Measurements from ENCODE around the gene ZNRF2.
"Not testable (repeated sequence)": the region's sequence is repeated elsewhere in the genome, so short reads cannot be mapped to it uniquely, and the experiment has no call there.

DNA sequence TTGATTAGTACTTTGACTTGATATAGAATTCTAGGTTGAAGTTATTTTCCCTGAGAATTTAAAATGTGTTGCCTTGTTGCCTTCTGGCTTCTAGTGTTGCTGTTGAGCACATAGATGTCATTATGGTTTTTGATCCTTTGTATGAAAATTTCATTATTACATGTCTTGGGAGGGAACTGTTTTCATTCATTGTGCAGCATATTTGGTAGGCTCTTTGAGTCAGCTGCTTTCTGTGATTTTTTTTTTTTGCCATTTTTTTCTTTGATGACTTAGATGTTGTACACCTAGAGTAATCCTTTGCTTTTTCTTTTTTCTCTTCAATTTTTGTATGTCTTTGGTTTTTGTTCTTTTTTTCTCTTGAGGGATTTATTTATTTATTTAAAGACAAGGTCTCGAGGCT lies 13.1 kb downstream of the ZNRF2 start:
- TF ChIP-seq, protein P1, sequence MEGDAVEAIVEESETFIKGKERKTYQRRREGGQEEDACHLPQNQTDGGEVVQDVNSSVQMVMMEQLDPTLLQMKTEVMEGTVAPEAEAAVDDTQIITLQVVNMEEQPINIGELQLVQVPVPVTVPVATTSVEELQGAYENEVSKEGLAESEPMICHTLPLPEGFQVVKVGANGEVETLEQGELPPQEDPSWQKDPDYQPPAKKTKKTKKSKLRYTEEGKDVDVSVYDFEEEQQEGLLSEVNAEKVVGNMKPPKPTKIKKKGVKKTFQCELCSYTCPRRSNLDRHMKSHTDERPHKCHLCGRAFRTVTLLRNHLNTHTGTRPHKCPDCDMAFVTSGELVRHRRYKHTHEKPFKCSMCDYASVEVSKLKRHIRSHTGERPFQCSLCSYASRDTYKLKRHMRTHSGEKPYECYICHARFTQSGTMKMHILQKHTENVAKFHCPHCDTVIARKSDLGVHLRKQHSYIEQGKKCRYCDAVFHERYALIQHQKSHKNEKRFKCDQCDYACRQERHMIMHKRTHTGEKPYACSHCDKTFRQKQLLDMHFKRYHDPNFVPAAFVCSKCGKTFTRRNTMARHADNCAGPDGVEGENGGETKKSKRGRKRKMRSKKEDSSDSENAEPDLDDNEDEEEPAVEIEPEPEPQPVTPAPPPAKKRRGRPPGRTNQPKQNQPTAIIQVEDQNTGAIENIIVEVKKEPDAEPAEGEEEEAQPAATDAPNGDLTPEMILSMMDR (optimal IDR thresholded peaks at IDR 0.05 in 1 of 3, IDR thresholded peaks at IDR 0.05 in 1 of 3, conservative IDR thresholded peaks at IDR 0.05 in 1 of 3; ENCODE audit: extremely low read depth in 1 of 3, insufficient read depth in 2 of 3, low read length in 3 of 3), result not testable (repeated sequence)
- TF ChIP-seq EZH2 (IDR thresholded peaks at IDR 0.05; ENCODE audit: low read length), result not testable (repeated sequence)
